GM18907 (cell line): ENCODE results near the gene PYGM.

Experiments used
- ATAC-seq: cut with Tn5 transposase; IDR thresholded peaks from one replicate; pipeline ENCODE4 v1.9.1; 2021; ENCODE audit warnings: mild to moderate bottlenecking, moderate library complexity; ENCODE audit not compliant: unreplicated experiment

The PYGM gene

GRCh38 chr11:64768300-64768694, 8.5 kb upstream of the PYGM start:
- no peak for ATAC-seq

DNA sequence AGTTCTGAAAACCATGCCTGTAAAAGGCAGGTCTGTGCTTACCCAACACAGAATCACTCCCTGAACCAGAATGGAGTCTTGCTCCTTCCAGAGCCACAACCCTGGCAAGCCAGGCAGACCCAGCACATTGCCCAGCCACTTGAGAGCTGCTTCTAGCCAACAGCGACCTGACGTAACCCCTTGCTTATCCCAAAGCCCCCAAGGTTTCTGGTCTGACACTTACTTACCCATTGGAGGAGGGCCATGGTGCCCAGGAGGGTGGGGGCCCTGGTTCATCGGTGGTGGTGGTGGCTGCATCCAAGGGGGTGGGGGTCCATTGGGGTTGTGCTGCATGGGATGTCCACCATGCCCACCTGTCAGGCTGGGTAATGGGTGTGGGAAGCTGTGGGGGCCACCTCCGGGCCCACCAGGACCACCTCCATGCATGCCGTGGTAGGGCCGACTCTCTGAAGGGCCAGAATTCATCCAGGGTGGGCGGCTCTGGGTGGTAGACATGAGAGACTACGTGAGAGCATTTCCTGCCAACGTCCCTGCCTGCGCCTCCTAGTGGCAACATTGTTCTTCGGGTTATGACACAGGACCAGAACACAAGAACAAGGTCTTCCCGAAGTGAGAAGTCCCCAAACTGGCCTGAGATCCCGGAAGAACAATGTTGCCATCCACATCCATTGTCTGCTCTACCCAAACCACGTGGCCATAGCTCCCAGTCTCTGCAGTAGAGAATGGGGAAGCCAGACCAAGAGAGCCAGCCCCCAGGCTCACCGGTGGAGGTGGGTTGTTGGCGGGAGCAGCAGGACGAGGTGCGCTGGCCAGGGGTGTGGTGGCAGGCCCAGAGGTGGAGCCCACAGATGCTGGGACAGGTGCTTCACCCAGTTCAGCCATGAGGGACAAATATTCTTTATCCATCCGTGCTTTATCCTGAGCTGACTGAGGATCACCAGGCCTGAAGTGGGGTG, 7.8 kb upstream of the PYGM start:
- ATAC-seq, result no peak

GRCh38 chr11:64766881-64767280, 7.1 kb upstream of the PYGM start:
- no peak for ATAC-seq

DNA sequence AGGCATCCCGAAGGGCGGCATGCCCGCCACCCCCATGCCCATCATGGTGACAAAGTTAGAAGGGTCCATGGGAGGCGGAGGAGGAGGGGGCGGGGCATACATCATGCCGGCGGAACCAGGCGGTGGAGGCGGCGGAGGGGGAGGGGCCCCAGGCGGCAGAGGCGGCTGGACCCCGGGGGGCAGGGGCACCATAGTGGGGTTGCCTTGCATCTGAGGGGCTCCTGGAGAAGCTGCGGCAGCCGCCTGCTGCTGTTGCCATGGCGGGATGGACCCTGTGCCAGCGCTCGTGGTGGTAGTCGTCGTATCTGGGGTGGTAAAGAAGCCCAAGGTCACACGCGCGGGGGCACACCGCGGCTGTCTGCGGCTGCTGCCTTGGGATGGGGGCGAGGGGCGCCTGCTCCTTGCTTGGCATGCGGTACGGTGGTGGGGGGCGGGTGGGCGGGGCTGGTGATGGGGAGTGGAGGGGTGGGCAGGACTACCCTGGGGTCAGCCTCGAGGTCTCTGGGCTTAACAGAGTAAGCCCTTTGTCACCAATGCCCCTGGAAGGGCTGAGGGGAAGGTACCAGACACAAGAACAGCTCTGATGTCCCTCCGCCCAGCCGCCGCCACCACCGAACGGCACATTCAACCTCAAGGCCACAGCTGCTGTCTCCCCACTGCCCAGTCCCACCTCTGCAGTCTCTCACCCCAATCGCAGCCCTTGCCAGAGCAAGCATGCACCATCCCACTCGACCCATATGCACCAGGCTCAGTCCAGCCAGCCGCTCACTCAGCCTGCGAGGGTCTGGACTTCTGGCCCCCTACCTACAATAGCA, 6.3 kb upstream of the PYGM start:
- ATAC-seq, result no peak

GRCh38 chr11:64765291-64765850, 5.6 kb upstream of the PYGM start:
- no peak for ATAC-seq

DNA sequence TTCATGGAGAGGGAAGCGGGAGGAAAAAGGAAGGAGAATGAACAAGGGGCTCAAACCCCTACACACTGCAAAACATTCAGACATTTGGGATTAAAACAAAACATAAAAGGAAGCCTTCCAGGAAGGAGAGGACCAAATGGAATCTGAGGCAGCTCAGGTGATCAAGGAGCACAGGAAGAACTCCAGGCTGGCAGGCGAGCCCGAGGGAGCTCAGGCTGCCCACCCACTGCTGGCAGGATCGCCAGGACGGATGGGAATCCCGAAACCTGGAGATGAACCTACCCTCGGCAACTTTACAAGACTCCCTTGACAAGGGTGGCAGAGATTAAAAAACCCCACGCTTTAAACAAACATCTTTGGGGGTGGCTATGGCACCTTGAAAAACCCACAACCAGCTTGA, 5.0 kb upstream of the PYGM start:
- no peak for ATAC-seq

GRCh38 chr11:64764040-64764611, 4.4 kb upstream of the PYGM start:
- ATAC-seq, result no peak

DNA sequence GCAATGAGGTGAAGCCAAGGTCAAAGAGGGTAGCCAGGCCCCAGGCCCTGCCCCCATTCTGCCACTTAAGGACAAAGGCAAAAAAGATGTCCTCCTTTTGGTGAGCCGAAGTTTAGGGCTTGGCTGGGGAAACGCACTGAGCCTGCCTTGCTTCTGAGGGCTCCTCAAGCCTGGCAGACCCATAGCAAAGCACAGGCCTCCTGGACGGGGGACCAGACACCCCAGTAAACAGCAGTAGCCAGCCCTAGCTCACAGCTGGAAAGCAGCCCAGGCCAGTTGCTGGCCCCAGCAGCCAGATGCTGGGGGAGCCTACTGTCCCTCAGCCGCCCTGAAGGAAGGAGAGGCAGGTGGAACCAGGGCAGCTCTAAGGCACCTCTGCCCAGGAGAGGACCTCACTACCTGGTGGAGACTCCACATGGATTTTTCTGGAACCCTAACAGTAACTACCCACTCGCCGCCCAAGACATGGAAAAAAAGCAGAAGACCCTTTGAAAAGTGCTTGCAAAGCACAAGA, 3.8 kb upstream of the PYGM start:
- no peak for ATAC-seq

GRCh38 chr11:64762674-64763525, 3.1 kb upstream of the PYGM start:
- ATAC-seq, result no peak

DNA sequence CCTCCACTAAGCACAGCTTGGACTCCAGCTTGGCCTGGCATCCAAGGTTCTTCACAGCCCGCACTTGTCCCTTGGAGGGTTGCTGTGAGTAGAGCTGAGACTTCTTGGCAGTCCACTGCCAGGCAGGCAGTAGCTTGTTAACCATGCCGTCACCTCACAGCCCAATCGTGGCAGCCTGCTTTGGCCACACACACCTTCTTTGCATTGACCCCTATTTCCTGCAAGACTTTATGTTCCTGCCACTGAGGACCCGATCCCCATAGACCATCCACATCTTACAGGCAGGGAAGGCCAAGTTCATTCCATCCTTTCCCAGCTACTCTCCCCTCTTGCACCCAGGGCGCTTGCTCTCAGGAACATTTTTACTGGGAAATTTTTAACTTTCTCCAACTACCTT, 2.5 kb upstream of the PYGM start:
- no peak for ATAC-seq

- no peak for ATAC-seq
Observed at GRCh38 chr11:64760759-64761420, 1.1 kb upstream of the PYGM start.

DNA sequence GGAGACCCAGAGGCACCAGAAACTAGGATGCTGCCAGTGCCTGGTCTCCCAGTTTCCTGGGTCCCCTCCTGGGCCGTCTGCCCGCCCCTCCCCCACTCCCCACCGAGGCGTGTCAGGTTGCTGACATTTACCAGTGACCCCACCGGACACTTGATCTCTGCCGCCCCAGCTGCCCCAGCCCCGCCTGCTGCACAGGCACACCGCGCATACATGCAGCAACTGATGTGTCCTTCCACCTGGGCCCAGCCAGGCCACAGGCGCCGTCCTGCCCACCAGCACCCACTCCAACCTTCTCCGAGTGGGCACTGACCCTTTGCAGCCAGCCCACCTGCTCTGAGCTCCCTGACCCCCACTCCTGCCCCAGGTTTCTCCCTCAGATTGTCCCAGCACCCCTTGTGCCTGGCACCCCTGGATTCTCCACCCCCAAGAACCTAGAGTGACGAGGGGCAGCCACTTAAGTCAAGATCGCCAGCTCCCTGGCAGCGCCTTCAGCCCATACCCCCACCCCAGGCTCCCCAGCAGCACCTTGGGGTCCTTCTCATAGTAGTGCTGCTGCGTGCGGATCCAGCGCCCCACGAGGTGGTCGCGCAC, 548 bp downstream of the PYGM start:
- ATAC-seq, result no peak

DNA sequence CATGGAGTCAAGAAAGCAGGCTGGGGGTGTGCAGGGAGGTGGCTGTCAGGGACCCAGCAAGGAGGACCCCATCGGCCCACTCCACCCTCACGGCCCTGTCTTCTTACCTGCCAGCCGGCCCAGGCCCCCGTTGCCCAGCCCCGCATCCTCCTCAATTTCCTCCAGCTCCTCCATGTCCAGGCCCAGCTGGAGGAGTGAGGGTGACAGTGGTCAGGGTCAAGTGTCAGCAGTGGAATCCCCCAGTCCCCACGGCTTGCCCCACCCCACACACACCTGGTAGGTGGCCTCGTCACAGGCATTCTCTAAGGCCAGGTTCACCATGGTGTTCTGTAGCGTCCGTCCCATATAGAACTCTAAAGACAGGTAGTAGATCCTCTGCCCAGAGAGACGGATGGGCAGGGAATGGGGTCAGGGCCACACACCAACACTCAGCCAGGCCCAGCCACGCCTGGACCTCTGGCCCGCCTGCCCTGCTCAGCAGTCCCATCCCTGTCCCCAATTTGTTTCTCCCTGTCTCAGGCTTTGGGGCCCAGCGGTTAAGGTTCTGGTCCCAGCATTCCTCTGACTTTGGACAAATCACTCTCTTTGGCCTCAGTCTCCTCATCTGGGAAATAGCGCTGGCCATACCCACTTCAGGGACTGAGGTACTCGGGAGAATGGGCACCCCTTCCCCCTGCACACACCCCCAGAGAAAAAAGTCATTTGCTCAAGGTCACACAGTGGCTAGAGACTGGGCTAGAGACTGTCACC, 1.3 kb downstream of the PYGM start:
- no peak for ATAC-seq

GRCh38 chr11:64757549-64758329, 2.0 kb downstream of the PYGM start:
- no peak for ATAC-seq

GRCh38 chr11:64755681-64756361, 4.0 kb downstream of the PYGM start:
- no peak for ATAC-seq

GRCh38 chr11:64754919-64755662, 4.7 kb downstream of the PYGM start:
- ATAC-seq, result no peak
